ENCODE measurements around the gene ACR.

The ACR gene

DNA sequence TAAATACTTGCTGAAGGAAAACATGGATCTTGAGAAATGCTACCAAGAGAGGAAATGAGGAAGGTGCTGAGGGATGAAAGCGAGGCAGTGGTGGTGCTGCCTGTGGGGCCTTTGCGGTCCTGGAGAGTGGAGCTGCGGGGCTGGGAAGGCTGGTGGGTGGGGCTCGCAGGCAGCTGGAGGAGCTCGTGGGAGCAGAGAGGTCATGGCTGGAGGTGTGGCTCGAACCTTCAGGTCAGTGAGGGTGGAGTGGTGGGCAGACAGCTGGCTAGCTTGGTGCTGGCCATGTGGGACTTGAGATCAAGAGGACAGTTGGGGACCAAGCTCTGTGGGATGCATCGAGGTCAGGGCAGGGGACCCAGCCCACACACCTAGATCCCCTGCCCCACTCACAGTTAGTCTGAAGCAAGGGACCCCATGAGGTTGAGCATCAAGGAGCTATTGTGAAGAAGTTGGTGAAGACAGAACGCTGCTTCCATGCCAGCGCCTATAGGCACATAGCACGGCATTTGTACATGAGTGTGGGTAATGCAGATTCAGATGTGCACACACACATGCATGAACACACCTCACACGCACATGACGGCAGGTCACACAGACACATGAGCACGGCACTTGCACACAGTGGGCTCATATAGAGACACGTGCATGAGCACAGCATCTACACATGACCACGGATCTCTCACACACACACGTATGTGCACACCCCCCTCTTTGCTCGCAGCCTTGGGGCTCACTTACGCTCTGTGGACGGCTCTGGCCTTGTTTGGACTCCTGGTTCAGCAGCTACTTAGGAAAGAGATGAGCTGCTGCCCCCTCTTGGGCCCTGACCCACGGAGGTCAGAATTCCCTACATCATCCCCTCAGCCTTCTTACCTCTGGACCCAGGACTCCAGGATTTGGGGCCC lies 34.9 kb upstream of the ACR start:
- no peak for DNase-seq

DNA sequence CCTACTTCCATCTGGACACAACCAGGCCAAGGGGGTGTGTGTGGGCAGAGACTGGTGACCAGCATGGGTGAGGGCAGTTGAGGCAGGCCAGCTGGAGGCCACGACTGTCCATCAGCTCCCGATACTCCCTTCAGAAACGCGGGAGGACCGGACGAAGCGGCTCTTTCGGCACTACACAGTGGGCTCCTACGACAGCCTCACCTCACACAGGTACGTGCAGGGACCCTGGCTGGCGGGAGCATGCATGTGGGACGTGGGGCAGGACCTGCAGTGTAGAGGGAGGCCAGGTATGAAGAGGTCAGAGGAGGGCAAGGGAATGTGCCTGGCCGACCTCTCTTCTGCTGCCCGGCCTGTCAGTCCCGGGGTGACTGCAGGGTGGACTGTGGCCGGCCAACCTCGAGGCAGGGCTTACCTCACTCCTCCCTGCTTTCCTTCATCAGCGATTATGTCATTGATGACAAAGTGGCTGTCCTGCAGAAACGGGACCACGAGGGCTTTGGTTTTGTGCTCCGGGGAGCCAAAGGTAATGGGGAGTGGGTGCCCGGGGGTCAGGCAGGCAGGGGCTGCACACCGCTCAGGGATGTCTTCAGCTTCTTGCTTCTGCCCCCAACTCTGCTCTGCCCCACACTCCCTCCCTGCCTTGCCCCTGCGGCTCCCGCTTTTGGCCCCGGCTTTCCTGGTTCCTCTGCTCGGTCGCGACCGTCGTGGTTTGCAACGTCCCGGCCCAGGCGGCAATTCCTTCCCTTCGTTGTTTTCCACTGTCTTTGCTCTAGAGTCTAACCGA lies 34.1 kb upstream of the ACR start:
- DNase-seq: no peak

DNA sequence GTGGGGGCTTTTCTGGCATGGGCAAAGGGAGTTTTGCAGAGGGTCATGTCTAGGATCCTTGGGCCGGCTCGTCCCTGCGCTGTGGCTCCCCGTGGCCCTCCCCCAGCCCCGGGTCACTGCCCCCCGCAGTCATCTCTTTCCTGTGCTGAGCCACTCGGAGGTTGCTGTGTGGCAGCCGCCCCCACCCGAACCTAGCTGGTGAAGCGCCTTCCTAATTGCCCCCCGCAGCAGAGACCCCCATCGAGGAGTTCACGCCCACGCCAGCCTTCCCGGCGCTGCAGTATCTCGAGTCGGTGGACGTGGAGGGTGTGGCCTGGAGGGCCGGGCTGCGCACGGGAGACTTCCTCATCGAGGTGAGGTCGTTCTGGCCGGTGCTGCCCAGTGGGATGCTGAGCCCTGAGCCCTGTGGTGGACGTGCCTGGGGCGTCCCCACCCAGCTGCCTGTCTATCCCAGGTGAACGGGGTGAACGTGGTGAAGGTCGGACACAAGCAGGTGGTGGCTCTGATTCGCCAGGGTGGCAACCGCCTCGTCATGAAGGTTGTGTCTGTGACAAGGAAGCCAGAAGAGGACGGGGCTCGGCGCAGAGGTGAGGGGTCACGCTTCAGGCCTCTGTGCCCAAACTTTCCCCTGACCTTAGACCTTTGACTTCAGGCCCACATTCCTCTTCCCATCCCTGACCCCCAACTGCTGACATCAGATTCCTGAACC lies 33.3 kb upstream of the ACR start:
- no peak for DNase-seq

DNA sequence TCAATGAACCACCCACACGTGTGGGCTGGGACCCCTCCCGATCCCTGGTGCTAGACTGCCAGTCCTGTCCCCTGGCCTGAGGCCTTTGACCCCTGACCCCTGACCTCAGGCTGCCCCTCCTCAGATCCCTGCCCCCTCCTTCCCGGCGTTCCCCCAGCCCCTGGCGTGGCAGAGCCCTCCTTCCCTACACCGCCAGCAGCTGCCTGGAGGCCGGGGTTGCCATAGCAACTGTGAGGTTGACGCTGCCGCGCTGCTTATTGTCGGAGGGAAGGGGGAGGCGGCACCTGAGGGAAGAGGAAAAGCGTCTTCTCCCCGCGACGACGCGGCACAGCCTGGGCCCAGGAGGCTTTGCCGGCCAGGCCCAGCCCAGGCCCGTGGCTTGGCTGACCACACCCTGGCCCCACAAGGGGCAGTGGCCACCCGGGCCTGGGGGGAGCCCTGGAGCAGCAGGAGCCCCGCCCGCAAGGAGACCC lies 32.7 kb upstream of the ACR start:
- DNase-seq: peak; percentile 91

GRCh38 chr22:50705851-50706351 lies 32.1 kb upstream of the ACR start:
- DNase-seq: no peak

DNA sequence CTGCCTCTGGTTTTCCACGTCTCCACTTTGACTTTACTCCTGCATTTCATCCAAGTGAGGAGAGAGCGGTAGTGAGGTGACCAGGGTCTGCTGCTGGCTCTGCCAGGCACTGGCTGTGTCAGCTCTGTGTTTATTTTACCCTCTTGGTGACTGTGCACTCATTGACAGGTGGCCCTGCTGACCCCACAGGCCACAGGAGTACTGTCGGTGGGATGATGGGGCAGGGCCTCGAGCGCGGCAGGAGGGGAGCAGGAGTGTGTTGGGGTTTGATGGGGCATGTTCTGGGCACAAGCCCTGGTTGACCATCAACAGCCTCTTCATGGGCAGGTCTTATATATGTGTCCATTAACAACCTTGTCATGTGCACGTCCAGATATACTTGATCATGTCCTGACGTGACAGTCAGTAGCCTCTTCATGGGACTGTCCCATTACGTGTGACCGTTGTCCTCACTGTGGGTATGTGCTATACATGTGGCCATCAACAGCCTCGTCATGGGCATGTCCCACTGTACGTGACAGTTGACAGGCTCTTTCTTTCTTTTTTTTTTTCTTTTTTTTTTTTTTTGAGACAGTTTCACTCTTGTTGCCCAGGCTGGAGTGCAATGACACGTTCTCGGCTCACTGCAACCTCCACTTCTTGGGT lies 31.4 kb upstream of the ACR start:
- DNase-seq: no peak

DNA sequence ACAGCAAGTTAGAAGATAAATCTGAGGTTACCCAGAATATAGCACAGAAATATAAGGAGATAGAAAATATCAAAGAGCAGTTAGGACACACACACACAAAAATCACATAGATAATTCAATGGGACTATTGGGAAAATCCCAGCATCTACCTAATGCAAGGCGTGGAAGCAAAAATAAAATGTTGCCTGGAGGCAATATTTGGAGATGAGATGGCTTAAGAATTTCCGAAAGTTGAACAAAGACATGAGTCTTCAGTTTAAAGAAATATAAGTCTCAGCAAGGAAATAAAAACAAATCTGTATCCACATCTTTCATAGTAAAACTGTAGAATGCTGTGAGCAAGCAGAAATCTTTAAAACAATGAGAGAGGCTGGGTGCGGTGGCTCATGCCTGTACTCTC lies 29.5 kb upstream of the ACR start:
- no peak for DNase-seq

- DNase-seq: no peak
Observed at GRCh38 chr22:50708996-50709395, 29.0 kb upstream of the ACR start.

DNA sequence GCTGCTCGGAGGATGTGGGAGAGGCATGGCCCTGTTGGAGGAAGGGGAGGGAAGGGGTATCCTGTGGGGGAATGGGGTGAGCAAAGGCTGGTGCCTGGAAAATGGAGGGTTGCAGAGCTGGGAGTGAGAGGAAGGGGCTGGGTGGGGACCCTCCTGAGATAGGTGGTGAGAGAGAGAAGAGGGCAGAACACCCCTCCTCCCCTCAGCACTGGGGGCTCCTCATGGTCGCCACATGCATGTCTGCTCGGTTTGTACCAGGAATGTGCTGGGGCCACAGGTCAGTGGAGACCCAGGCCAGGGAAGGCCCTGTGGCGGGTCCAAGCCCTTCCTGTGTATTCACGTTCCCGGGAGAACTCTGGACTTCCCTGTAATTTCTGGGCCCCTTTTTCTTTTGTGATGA lies 27.8 kb upstream of the ACR start:
- no peak for DNase-seq

DNA sequence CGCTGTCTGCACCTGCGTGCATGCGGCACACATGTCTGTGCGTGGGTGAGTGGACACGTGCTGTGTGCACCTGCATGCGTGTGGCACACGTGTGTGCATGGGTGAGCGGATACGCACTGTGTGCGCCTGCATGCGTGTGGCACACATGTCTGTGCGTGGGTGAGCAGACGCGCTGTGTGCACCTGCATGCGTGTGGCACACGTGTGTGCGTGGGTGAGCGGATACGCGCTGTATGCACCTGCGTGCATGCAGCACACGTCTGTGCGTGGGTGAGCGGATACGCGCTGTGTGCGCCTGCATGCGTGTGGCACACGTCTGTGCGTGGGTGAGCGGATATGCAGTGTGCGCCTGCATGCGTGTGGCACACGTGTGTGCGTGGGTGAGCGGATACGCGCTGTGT lies 27.1 kb upstream of the ACR start:
- no peak for DNase-seq

DNA sequence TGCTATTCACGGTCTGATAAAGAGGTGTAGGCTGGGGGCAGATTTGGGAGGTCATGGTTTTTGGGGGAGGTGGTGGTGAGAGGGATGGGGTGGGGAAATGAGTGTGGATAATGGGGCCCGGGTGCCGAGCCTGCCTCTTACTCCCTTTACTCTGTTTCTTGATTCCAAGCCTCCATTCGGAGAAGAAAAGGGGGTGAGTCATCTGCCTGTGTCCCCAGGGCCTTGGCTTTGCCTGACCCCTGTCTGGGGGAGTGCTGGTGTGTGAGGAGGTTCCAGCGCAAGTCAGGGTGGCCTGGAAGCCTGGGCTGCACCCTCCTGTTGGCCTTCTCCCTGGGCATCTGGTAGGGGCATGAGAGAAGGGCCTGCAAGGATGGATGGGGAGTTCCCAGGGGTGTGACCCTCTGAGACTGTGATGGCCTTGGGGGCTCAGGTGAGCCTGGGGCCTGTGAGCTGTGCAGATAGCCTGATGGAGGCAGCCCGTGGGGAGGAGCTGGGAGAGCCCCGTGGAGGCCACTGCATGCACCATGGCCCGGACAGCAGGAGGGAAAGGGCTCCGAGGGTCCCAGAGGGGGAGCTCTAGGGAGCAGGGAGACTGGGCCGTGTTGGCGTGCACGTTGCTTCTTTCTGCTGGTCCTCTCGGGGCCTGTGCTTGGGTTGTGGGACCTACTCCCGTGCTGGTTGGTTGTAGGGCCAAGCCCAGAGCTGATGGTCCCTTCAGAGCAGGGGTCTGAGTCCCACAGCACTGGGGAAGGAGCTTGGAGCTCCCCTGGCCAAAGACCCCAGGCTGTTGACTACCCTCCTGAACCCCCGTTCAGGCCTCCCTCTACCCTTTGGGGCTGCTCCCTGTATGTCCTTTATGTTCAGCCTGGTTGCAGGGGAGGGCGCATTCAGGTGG lies 26.3 kb upstream of the ACR start:
- DNase-seq: no peak

DNA sequence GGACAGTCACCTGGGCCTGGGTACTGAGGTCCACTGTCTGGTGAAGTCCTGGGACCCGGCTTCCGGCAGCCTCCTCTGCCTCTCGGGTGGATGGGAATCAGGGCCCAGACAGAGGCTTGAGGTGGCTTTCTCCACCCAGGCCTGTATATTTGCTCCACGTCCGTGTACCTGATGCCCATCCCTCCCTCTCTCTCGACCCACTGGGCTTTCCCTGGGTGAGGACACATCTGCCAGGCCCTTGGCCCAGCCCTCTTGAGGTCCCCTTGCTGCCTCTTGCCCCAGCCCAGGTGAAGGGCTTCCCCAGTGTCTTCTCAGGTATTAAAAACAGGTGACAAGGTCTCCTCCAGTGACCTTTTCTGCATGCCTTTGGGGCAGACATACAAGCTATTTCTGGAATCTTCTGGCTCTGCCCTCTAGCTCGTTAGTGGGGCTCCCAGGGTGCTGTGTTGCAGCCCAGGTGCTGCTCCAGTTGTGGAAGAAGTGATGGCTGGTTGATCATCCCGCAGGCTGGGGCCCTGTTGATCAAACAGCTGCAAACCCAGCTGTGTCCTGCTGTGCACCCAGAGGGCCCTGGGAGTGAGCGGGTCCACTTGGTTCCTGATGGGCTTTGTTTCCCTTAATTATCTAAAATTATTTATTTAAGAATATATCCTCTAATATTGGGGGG lies 25.5 kb upstream of the ACR start:
- DNase-seq: peak; percentile 33

GRCh38 chr22:50713008-50713385 lies 25.0 kb upstream of the ACR start:
- DNase-seq: no peak

GRCh38 chr22:50713571-50714056 lies 24.4 kb upstream of the ACR start:
- peak; percentile 17 for DNase-seq

- DNase-seq: no peak
Observed at GRCh38 chr22:50714150-50714549, 23.9 kb upstream of the ACR start.

- DNase-seq: no peak
Observed at GRCh38 chr22:50714631-50715179, 23.3 kb upstream of the ACR start.

DNA sequence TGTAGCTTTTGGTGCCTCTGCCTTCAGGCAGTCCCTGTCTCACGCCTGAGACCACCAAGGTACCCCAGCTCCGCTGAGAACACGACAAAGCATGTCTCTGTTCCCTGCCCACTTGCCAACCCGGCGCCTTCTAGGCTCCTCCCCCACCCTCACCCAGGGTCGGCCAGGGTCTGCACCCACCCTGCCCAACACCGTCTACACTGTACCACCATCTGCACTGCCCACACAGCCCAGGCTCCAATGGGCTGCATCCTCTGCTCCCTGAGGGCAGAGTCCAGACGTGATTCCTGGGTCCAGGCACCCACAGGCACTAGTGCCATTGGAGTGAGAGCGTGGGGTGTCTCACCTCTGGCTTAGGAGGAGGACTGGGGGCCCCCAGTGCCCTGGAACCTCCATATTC lies 22.8 kb upstream of the ACR start:
- DNase-seq: no peak

DNA sequence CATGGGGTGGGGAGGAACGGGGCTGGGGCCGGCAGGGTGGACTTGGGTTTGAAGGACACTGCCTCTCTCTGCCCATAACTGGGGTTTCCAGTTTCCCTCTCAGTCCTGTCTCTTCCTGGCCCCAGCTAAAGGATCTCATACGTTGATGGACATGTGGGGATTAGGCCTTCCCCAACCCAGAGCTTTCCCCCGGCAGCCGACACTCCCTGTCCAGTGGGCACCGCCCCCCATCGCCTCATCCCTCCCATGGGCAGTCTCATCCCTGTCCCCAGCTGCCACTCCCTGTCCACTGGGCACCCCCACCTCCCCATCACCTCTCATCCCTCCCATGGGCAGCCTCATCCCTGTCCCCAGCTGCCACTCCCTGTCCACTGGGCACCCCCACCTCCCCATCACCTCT lies 22.2 kb upstream of the ACR start:
- no peak for DNase-seq

GRCh38 chr22:50716290-50717024 lies 21.5 kb upstream of the ACR start:
- DNase-seq: no peak
